ENCODE data around the gene MAN1C1.

MAN1C1 gene

DNA sequence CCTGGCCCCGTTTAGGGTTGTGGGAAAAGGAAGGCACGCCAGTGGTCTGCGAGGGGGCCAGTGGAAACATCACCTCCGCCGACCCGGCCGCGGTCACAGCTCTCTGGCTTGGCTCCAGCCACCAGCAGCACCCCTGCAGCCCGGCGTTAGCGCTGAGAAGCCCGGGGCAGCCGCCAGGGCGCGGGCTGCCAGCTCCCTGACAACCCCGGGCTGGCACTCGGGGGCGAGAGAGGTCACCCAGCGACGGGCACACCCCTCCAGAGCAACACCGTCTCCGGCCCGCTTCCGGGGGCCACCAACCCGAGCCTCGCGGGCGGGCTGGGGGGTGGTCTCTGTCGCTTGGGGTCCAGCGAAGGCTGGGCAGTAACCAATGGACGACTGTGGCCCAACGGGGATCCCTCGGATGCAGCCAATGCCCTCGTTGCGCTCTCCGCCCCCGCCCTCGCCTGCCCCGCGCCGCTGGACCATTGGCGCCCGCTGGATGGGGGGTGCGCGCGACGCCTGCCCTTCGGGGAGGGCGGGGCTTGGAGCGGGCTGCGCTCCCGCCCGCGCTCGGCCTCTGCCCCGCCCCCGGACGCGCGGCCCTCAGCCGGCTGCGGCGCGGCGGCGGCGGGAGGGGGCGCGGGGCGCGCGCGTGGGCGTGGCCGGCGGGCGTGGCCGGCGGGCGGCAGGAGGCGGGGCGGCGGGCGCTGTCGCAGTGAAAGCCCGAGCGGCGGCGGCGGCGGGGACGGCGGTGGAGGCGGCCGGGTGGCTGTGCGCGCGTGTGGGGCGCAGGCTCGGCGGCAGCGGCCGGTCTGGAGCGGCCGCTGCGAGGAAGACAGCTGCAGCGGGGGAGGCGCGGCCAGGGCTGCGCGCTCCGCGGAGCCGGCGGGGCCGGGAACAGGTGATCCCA lies at the start of gene MAN1C1:
MAN1C1 (plus strand) TSS at position 697 of the 892 bp plus-strand sequence. CDS start 1,007 bp downstream, outside the sequence.
- peak; percentile 45 for DNase-seq (ENCODE audit: low read depth, low spot score)

DNA sequence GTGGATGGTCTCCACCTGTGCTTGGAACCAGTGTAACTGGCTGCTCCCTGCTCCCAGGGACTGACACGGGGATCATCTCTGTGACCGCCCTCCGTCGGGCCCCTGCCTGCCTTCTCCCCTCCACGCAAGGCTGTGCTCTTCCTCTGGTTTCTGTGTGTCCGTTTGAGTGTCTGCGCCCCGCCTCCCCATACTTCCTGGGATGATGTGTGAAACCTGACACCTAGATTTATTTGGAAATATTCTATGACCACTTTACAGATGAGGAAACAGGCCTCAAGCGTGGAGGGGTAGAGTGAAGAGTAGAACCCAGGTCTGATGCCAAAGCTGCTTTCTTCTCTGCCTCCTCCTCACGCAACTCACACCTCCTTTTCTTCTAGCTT lies 48.9 kb upstream of the MAN1C1 start:
- no peak for DNase-seq (ENCODE audit: low read depth, low spot score)

DNA sequence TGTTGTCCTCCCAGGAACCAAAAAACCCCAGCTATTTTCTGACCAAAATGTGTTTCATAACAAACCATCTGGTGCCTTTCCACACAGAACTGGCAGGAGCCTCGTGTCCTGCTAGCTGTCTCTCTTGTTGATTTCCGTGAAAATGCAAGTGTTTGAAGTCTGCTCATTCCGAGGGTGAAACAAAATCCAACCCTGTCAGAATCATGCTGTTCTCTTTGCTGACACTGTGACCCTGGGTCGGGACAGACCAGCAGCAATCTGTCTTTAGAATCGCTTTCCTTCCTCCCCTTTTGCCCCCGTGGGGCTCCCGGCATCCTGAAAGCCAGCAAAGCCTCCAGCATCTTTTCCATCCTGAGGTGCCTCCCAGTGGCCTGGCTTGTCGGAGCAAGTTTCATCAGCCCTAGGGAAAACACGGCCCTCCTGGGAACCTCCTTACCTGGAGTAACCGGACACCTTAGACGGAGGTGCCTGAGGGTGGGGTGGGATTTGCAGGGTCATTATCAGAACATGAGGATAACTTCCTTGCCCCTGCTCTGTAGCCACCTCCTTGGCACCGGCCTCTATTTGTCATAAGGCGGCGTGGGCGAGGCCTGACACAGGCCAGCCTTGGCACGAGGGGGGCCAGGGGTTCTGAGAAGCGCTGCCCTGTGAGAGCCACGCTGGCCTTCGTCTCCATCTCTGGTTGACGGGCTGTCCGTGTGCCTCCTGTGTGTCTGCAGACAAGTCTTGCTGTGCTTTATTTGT lies 48.3 kb upstream of the MAN1C1 start:
- DNase-seq (ENCODE audit: low read depth, low spot score), result peak; percentile 60

DNA sequence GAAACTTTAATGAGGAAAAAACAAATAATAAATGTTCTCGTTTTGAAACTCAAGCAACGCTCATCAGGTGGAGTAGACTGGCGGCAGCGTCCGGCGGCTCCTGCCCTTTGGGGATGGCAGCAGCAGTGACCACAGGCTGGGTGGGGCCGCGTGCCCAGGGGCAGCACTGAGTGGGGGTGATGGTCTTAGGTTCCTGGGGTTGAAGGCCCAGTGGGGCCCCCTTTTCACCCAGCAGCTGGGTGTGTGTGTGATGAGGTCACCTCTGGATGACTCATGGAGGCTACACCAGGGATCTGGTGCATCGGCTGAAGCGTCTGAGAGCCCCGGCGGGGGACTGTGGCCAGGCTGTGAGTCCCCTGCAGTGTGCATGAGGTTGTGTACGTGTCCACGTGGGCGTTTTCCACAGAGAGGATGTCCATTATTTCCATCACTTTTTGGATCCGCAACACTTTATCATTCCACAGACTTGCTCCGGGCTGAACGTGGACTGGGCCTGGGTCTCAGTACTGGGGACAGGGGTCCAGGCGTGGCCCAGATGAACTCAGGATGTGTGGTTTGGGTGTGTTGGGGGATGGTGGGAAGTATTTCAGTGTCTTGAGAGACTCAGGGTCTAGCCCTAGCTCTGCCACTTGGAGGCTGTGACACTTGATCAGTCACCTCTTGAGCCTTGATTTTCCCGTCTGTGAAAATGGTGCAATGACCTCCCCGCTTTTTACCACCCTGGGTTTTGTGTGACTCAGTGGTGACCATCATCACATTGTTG lies 47.6 kb upstream of the MAN1C1 start:
- DNase-seq (ENCODE audit: low read depth, low spot score), result peak; percentile 77

DNA sequence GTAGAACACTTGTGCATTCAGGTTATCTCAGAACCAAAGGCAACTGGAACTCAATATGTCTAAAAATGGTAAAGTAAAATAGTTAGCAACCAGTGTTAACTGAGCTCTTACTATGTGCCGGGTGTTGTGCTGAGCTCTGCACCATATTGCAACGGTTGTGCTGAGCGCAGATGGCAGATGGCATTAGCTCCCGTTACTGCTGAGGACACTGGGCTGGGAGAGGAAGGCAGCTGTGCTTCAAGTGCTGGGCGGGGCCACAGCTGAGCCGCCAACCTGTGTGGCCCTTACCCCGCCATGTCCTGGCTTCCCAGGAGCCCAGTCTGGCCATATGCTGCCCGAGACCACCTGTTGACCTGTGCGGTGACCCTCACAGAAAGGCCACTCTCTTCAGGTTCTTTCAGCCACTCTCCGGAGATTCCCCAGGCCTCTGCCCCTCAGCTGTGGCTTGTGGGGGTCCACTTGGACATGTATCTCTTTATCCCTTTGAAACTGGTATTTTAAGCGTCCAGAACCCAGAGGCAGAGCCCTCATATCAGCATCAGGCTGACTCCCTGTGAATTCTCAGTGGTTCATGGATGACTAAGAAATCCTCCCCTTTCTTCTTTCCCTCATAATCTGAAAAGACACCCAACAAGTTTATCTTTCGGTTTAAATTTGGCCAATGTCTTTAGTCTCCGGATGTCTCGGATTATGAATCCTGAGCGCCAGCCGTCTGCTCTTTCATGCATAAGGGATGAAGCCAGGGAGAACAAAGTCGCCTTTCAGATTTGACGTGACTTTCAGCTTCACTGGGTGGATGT lies 46.8 kb upstream of the MAN1C1 start:
- no peak for DNase-seq (ENCODE audit: low read depth, low spot score)

GRCh38 chr1:25570798-25571521 lies 45.6 kb upstream of the MAN1C1 start:
- no peak for DNase-seq (ENCODE audit: low read depth, low spot score)

DNA sequence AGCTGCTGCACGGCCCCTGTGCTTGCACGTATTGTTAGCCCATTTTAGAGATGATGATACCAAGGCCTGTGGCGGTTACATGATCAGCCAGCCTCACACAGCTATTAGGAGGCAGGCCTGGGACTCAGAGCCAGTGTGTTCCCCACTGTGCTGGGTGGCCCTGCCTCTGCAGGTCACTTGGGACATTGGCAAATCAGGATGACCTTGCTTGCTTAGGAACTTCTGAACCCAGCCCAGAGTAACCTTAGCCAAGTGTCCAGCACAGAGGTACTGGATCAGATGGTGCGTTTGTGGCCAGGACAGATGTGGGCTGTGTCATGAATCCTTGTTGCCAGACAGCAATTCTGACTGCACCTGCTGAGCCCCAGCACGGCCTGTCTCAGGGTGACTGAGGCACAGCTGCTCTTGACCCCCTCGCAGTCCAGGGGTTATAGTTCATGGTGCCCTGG lies 45.0 kb upstream of the MAN1C1 start:
- DNase-seq (ENCODE audit: low read depth, low spot score), result no peak

- DNase-seq (ENCODE audit: low read depth, low spot score), result no peak
These were observed 44.5 kb upstream of the MAN1C1 start for GRCh38 chr1:25572107-25572506.

DNA sequence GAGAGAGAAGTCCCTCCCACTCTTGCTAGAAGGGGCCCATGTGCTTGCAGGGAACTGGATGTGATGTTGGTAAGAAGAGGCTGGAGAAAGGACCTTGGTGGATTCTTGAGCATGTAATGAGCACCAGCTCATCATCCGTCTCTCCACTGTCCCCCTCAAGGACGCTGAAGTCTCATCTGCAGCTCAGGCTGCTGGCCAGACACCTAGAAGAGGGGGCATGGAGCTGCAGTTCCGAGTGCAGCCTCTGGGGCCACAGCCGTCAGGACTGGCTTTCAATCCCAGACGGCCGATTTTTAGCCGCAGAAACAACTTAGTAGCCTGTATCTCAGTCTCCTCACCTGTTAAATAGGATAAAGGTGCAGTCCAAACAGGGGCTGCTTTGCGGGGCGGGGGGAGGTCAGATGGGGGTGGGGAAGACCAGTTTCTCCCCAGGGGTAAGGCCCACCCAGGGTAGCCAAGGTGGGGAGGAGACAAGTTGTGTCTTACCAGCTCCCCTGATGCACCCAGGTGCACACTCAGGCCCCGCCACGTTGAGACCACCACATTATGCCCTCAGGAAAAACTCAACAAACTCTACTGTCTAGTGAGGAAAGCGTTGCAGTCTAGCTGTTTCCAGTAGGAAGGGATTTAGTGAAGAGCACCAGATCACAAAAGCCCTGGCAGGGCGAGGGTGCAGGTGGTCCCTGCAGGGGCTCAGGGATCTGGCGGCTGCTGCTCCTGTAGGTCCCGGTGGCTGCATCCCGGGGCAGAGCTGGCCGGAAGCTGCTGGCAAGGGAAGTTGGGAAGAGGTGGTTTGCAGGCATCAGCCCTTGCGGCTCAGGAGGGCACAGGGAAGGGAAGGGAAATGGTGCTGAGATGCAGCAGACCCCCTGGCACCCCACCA lies 43.6 kb upstream of the MAN1C1 start:
- DNase-seq (ENCODE audit: low read depth, low spot score), result no peak

DNA sequence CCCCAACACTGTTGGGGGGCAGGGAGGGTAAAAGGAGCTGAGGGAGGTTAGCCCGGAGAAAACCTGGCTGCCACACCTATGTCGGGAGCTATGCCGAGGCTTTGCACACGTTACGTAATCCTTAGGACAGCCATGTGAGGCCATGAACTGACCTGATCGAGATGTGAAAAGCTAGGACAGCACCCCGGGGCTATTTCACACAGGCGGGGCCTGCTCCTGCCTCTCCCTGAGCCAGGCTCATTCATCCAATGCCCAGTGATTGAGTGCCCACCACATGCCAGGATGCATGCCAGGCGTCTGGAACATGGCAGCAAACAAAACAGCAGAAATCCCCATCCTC lies 43.0 kb upstream of the MAN1C1 start:
- DNase-seq (ENCODE audit: low read depth, low spot score), result no peak

DNA sequence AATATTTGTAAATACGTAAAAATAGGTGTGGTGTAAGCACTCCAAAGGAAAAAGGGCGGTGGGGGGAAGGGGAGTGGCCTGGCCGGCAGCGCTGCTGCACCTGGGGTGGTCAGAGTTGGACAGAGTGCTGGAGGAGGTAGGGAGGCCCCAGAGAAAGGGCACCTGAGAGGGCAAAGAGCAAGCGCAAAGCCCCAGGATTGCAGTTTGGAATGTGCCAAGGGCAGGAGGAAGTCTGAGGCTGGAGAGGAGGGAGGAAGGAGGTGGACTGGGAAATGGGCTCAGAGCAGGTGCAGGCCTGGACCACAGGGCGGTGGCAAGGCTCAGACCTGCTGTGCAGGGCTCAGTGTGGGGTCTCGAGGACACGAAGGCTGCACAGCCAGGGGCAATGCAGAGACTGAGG lies 42.6 kb upstream of the MAN1C1 start:
- no peak for DNase-seq (ENCODE audit: low read depth, low spot score)

GRCh38 chr1:25575191-25575590 lies 41.4 kb upstream of the MAN1C1 start:
- no peak for DNase-seq (ENCODE audit: low read depth, low spot score)

- no peak for DNase-seq (ENCODE audit: low read depth, low spot score)
These were observed 40.0 kb upstream of the MAN1C1 start for GRCh38 chr1:25576459-25577133.

- no peak for DNase-seq (ENCODE audit: low read depth, low spot score)
These were observed 39.3 kb upstream of the MAN1C1 start for GRCh38 chr1:25577134-25577920.

DNA sequence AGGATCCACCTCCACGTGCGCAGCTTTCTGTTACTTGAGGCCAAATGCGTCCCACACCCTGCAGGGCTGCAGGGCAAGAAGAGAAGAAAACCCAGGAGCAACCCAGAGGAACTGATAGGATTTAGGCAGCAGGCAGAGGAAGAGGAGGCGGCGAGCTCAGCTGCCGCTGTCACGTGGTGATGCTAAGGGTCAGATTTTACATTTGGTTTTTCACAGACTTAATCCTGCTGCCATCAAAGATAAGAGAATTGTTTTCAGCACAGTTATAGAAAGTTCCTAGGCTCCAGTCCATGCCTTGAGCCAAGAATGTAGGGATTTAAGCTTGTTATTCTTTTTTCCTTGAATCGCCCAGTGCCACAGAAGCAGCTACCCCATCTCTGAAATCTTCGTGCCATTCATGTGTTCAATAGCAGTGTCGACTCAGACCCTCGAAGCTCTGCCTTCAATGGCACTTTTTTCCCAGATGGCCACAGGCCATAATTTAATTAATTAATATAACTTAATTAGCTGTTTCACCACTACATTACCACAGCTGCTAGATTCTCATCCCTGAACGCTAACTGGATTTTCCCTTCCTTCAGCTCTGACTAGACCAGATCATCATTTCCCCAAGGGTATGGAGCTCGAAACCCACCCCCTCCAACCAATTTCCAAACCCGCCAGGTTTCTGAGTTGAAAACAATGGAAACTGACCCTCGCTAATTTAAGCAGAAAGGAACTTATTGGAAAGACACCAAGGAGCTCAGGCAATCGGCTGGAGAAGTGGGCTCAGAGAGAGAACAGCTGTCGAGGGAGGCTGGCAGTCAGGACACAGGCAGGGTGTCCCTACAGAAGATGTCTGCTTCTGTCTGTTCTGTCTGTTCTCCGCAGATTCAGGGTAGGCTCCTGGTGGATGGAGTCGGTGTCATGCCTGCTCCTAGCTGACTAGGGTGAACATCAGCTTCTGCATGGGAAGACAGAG lies 37.0 kb upstream of the MAN1C1 start:
- DNase-seq (ENCODE audit: low read depth, low spot score), result no peak

DNA sequence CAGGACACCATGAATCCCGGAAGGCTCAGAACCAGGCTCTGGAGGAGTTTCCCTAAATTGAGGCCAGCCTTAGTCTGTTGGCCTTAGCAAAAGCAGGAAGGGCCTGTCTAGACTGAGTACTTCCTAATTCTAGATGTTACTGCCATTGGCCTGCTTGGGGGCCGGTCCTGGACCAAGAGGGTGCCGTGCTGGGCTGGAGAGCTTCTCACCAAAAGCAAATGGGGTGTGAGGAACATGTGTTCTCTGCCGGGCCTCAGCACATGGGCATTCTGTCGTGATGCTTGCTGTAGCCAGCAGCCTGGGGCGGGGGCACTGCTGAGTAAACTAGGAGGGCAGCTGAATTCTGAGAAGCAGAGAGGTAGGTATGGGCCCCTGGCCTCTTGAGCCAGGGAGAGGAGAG lies 35.7 kb upstream of the MAN1C1 start:
- no peak for DNase-seq (ENCODE audit: low read depth, low spot score)

DNA sequence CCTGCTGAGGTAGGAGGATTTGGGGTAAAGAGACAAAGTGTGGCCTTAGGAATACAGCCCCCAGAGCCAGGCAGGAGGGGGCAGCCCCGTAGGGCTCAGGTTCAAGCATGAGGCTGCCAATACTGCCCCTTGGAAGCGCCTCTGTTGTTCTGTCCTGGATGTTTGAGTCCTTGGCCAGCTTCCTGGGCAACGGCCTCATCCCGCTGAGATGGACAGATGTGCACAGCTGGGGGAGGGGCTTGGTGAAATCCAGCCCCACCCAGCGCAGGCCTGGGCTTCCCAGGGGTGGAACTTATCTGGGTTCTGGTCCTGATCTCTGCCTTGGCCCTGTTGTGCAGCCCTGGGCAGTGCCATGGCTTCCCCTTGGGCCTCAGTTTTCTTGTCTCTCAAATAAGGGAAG lies 34.8 kb upstream of the MAN1C1 start:
- no peak for DNase-seq (ENCODE audit: low read depth, low spot score)

Data from brain pericyte (primary cell).